HS-27A (cell line): ENCODE measurements around the gene PPFIA2.

Experiments
- DNase-seq: peaks from one replicate; pipeline ENCODE4 v3.0.0-alpha.2; 2012; ENCODE audit warnings: low read depth, missing footprints

PPFIA2 gene

DNA sequence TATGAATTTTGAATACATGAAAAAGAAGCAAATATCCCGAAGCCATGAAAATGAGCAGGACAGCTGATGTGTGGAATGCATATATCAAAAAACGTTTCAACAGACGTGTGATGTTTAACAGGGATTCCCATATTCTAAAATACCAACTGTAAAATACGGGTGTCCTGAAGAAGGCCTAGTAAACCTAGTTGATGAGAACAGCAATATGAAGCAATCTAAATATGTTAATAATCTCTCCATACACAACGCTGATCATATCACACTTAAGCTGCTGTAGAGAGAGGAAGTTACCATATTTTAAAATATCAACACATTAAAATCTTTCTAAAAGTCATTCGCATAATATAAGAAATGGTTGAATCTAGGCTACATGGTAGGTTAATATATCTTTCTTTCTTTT, 317.5 kb downstream of the PPFIA2 start:
- DNase-seq = no peak

DNA sequence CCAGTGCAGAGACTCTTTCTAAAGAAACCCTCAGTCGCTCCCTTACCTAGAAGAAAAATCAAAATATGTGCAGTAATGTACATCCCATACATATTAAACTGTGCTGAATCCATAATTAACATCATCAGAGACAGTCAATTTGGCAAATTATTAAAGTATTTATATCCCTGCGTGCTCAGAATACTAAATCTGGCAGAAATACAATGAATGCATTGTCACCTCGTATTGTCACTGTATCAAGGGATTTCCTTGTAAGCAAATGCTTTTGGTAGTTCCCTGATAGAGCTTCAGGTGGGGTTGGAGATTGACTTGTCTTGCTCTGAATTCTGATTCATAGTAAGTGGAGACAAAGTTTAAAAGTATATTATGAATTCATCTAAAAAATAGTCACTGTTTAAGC, 319.1 kb downstream of the PPFIA2 start:
- no peak for DNase-seq

DNA sequence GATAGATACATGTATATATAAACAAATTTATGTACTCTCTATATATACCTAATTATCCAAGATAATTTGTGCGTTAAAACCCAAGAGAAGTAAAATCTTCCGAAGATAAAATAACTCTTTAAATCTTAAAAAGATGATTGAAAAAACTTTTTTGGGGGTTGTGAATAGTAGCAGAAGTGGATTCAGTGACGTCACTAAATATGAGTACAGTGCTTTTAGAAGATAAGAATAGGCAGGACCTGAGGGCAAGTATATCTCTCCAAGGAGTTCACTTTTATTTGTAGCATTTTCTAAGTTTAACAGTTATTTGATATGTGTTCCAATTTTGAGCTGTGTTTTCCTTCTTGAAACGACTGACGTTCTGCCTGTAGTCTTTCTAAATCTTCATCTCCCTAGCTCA, 319.8 kb downstream of the PPFIA2 start:
- DNase-seq = no peak

DNA sequence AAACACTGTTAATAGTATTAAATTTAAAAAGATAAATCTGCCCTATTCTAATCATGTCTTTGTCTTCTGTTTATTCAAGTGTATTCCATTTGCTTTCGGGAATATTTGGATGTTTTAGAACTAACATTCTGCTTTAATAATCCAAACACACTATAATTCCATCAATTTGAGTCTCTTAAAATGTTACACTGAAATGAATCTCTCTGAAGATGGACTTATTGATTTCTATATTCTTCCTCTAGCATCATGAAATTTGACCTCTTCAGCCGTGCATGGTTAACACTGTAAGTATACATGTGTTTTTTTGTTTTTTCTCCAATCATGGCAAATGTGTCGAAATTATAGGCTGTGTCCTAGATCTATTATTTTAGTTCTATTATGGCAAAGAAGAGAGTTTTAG, 342.1 kb downstream of the PPFIA2 start:
- no peak for DNase-seq

DNA sequence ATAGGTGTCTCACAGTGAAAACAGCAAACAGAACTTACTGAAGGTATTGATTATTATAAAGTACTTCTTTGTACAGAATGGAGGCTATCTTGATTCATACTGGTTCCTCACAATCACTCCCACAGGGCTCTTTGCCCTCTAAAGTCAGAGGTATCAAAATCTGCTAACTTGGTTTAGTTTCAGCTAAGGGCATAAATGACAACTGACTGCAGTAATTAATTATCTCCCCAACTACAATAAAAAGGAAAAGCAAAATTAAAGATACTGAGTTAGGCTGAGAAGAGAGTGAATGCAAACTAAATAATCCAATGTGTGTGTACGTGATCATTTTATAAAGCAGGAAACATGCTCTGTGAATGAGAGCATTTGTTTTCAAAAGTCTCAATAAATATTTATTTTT, 342.6 kb downstream of the PPFIA2 start:
- no peak for DNase-seq

DNA sequence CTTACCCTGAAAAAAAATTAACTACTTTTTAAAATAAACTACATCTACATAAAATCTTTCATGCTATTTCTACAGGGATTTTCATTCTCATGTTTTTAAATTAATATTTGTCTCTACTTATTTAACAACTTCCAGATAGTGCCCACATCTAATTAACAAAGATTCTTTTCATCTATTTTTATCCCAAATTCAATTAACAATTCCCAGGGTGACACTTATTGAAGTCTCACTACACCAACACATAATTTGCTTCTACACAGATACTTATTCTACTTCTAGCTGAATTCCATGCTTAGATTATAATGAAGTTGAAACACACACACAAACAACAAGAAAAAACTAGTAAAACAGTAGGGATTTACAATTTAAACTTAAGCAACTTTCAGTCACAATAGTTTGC, 344.7 kb downstream of the PPFIA2 start:
- DNase-seq = no peak

DNA sequence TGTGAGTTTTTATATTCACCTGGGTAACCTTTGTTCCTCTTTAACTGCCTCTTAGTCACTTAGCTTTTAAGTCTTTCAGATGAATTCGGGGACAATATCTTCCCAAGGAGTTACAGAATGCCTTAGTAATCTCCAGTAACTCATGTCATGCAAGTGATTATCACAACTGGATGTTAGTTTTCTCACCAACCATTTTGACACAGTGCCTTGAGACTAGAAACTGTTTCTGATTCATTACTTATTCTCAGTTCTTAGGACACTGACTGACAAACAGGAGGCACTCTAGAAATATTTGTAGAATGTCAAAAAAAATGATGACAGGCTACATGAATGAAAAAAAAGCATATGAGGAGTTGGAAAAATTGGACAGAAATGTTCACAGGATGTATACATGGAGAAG, 346.2 kb downstream of the PPFIA2 start:
- DNase-seq = no peak

DNA sequence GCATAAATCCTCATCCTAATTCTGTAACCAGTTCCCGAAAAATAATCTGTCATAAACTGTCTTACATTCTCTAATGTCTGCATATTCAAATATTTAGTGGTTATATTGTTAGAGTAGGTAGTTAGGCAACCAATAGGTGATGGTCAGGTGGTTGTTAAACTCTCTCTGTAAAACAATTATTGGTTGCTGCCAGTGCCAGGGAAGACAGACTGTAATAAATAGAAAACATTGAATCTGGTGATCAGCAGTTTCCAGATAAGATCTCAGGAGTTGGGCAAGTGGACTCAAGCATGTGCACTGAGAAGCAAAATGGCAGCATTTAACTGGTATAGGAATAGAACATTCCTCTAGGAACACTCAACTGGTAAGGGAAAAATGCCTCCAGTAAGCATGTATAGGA, 355.8 kb downstream of the PPFIA2 start:
- no peak for DNase-seq

DNA sequence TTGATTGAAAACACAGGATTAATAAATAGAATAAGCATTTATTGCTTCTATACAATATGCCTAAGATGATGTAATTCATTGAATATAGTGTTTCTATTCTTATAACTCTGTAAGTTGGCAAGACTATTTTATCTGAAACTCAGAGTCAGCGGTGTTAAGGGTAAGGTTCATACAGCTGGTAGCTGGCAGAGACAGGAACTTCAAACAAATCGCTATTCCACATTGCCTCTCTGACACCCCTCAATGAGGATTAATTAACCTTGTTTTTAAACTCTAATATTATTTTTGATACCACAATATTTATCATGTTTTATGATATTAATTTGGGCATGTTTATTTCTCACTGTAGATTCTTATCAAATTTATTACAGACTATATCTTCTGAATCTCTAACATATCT, 357.9 kb downstream of the PPFIA2 start:
- no peak for DNase-seq

DNA sequence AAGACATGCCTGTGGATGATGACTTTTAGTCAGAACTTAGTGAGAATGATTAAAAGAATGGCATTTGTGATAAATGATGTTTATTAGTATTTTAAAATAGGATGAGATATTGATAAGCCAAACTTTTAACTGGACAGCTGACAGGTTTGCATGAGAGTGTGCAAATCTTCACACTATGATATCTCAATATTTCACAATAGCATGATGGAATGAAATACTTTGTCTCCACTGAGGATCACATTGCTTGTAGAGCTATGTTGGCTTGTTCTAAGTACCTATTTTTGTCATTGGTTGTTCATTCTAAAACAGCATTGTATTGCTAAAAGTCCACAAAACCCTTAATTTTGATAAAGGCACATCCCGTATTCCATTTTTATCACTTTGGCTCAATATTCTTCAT, 359.1 kb downstream of the PPFIA2 start:
- no peak for DNase-seq

DNA sequence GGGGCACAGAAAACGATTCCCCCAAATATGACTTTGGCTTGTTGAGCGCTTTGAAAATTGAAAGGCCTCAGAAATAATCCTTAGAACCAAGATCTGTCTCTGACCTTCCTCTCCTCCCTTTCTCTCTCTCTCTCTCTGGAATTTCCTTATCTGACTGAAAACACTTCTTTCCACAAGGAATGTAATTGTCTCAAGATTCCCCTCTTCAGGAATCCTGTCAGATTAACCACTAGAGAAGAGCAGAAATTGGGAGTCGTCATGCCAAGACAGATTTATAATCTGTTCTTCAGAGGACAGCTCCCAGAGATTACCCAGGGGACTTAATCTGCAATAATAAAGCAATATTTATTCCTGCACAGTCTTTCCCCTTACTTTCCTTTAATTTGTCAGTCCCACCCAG, 363.7 kb downstream of the PPFIA2 start:
- DNase-seq = no peak

DNA sequence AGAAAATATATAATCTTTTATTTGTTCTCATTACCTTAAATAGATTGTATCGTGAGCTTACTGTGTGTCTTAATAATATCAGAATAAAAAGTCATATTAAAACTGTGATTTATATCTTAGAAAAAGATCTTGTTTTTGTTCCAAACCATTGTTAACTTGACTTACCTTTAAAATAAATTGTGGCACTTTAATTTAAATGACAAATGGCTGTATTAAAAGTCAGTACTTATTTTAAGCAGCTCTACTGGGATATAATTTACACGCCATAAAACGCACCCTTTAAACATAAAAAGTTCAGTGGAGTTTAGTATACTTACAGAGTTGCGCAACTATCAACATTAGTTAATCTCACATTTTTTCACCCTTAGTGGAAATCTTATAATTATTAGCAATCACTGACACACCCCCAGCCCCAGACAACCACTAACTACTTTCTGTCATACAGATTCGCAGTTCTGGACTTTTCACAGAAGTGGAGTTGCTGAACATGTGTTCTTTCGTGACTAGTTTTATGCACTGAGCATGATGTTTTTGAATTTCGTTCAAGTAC, 369.5 kb downstream of the PPFIA2 start:
- DNase-seq = no peak

DNA sequence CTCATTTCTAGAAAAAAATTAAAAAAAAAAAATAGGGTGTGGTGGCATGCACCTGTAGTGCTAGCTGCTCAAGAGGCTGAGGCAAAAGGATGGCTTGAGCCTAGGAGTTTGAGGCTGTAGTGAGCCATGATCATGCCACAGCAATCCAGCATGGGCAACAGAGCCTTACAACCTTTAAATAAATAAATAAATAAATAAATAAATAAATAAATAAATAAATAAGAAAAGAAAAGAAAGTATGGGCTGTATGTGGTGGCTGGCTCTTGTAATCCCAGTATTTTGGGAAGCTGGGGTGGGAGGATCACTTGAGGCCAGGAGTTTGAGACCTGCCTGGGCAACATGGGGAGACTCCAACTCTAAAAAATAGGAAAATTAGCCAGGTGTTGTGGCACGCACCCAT, 373.0 kb downstream of the PPFIA2 start:
- no peak for DNase-seq

DNA sequence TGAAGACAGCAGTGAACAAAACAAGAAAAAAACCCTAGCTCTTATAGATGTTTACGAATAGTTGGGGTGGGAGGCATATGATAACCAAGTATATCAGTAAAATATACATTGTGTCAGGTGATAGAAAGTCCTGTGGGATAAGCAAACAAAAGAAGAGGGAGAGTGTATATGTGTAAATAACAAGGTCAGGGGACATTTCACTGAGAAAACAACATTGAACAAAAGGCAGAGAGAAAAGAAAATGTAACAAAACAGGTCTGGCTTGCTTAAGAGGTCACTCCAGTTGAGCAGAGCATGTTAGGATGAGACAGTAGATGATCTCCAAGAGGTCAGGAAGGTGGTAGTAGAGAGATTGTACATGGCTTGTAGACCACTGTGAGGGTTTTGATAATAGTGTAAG, 377.2 kb downstream of the PPFIA2 start:
- DNase-seq = no peak

DNA sequence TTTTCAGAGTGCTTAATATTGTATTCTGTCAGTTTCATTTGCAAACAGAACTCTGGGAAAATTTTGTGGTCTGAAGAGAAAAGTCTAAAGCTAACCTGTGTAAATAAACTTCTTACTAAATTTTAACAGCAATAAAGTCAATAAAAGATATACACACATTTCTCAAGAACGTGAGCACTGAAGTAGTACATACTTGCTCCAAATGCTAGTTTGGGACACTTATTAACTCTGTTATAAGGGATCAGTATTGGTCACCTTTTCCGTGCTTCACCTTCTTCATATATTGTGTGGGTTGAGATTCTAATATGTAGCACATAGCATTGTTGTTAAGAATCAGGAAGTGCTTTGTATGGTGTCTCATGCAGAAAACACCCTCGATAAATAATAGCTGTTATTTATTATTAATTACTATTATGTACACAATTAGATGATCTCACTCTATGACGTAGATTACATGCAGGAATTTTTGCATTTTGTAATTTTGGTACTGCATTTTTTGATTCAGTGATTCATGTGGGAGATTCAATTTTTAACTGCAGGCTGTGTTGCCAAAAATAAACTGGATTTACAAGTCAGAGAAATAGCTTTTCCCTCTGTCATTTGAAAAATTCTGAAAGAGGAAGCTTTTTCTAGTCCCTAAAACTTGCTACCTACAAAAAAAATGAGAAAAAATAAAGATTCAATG, 380.4 kb downstream of the PPFIA2 start:
- DNase-seq = no peak

DNA sequence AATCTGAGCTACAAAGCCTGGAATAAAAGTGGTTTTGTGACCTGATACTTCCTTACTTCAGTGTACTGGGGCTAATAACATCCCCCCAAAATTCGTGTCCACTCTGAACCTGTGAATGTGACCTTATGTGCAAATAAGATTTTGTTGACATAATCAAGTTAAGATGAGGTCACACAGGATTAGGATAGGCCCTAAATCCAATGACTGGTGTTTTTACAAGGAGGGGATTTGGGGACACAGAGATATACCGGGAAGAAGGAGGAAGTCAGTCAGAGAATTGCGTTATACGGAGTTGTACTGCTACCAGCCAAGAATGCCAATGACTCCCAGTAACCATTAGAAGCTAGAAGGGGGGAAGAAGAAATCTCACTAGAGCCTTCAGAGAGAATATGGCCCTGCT, 381.4 kb downstream of the PPFIA2 start:
- DNase-seq = no peak

DNA sequence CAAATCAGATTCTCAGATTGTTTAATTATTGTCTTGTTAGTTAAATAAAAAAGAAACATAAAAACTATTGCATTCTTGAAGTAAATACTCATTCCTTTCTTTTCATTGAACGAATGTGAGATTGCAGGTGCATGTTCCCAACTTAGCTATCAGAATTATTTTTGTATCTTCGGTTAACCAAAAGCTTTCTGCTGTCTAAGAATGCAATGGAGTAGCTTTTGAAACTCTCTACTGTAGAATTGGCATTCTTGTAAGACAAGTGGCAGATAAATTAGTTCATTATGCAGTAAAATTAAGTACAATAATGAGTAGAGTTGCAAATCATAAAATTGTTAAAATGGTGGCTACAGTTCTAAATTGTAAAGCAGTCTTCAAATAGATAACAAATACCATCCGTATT, 383.2 kb downstream of the PPFIA2 start:
- DNase-seq = no peak

DNA sequence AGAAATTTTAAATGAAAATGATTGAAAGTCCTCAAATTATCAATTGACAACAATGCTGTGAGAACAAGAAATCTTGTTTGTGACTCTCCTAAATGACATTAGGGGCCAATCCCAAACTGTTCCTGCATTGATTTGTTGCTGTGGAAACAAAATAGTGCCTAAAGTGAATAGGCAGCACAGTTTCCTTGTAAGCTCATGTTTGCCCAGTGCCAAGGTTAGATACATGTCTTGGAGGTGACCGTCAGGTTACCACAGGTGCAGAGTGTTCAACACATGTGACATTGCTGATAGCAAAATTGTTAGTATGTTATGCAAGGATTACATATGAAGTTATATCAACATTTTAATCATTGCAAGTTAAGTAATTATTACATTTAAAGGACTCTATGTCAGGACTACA, 388.7 kb downstream of the PPFIA2 start:
- DNase-seq = no peak

DNA sequence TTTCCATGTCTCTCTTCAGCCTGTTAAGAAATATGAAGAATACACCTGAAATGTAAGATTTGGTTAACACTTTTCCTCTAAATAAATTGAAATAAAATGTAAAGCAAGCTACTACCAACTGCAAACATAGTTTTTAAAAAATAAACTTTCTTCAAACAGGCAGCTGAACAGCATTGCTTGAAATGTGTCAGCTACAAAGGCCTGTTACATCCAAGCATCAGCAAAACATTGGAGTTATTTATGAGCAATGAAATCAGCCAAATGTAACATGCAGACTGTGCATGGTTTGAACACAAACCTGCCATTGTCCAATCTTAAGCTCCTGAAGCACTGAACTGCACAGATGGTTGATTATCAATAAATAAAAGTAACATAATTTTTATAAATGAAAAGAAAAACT, 390.0 kb downstream of the PPFIA2 start:
- DNase-seq = no peak

DNA sequence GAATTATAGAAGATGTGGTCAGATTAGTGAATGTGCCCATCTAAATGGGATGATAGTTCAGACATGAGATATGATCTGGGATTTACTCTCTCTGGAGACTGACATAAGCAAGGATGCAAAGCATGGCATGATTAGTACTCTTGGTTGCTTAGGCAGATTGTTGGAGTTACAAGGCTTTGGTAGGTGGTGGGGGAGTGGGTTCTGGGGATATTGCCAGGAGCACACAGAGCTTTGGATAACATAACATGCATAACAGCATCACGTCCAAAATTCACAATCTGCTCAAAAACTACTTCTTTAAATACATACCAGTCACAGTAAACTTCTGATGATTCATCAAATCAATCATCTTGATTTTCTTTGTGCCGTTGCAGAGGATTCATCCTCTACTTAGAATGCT, 393.9 kb downstream of the PPFIA2 start:
- DNase-seq = no peak

DNA sequence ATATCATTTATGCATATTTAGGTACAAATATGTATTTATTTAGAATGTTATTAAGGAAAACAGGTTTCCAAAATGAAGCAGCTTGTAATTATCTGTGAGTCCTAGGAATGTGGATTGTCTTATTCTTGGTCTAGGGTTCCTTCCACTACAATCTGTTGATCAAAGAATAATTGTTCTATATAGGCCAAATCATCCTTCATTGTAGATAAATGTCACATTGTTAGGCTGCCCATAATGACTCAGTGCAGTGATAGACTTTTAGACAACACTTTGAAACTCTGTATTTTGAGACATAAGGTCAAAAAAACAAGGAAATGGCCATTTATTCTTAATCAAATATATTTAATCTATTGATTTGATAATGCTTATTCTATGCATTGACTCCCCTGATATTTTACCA, 398.2 kb downstream of the PPFIA2 start:
- no peak for DNase-seq

DNA sequence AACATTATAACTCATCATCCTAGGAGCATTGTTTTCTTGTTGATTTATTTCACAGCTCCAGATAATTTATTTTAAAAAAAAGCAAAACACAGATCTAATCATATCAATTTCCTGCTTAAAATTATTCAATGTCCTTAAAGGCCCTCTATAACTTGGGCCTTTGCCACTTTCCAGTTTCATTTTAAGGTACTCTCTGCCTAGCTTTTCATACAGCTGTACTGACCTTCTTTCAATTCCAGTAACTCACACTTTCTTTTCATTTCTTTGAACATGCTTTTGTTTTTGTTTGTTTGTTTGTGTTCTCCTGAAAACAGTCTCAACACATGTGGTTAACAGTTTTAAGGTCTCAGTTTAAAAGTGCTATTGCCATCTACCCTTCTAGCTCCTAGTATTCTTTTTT, 399.4 kb downstream of the PPFIA2 start:
- no peak for DNase-seq

DNA sequence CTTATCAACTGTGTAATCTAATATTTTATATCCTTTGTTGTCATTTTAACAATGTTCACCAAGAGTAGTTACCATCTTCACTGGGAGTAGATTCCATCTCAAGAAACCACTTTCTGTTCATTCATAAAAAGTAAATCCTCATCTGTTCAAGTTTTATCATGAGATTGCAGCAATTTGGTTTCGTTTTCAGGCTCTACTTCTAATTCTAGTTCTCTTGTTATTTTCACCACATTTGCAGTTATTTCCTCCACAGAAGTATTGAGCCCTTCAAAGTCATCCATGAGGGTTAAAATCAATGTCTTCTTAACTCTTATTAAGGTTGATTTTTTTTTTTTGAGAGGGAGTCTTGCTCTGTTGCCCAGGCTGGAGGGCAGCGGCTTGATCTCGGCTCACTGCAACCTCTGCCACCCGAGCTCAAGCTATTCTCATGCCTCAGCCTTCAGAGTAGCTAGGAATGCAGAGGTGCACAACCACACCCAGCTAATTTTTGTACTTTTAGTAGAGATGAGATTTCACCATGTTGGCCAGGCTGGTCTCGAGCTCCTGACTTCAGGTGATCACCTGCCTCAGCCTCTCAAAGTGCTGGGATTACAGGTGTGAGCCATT, 404.7 kb downstream of the PPFIA2 start:
- DNase-seq = no peak

DNA sequence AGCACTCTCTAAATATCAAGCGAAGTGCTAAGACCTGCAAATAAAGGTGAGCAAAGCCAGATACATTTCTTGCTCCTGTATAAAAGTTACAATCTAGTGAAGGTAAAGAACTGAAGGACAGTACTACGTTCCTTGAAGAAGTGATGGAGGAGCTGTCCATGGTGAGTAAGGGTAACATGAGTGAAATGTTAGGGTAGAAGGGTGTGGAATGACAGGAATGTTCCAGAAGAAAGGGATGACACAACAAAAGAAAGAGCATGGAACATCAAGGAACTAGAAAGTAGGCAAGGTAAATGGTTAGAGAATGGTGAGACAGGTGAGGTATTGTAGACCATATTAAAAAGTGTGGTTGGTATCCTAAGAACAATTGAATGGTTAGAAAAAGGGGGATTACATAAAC, 408.8 kb downstream of the PPFIA2 start:
- no peak for DNase-seq
